OCI-LY1 (cell line): ENCODE measurements around the gene ATF6B.

ENCODE experiments used
- EZH2 ChIP-seq: fragments of 200-600 bp; sonication (generic), shearing (Covaris generic); IDR thresholded peaks from 2 replicates; pipeline ENCODE4 v1.8.0; 2017; ENCODE audit warnings: borderline replicate concordance, mixed run types, mild to moderate bottlenecking, antibody characterized with exemption, low read length, moderate library complexity, mixed read lengths
- TF ChIP-seq, protein P1 (sequence below): fragments of 200-600 bp; sonication (generic), shearing (Covaris generic); IDR thresholded peaks from 2 replicates; pipeline ENCODE4 v1.5.1; 2017; ENCODE audit warnings: mild to moderate bottlenecking, antibody characterized with exemption, low read length, moderate library complexity, mixed read lengths

GRCh38 chr6:32069878-32070515 lies 58.0 kb downstream of the ATF6B start:
- TF ChIP-seq, protein P1, sequence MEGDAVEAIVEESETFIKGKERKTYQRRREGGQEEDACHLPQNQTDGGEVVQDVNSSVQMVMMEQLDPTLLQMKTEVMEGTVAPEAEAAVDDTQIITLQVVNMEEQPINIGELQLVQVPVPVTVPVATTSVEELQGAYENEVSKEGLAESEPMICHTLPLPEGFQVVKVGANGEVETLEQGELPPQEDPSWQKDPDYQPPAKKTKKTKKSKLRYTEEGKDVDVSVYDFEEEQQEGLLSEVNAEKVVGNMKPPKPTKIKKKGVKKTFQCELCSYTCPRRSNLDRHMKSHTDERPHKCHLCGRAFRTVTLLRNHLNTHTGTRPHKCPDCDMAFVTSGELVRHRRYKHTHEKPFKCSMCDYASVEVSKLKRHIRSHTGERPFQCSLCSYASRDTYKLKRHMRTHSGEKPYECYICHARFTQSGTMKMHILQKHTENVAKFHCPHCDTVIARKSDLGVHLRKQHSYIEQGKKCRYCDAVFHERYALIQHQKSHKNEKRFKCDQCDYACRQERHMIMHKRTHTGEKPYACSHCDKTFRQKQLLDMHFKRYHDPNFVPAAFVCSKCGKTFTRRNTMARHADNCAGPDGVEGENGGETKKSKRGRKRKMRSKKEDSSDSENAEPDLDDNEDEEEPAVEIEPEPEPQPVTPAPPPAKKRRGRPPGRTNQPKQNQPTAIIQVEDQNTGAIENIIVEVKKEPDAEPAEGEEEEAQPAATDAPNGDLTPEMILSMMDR, result no peak
- no peak for TF ChIP-seq EZH2
